Lower leg skin (tissue), 4 donors: ENCODE measurements around the gene WDR62. TPM values are rescaled to one million over a fixed set of nuclear protein-coding genes. Genes with fewer than 3 reads are reported as not detected.

Experiments used
- DNase-seq, 2 donors: peaks; one replicate each; pipeline ENCODE4 v3.0.0-alpha.2; 2019; ENCODE audit warnings: low spot score in 2 of 2
- H3K4me3 ChIP-seq: fragments of 200-600 bp; sonication (generic); 2 replicates; pipeline ENCODE4 v1.5.1; 2017; ENCODE audit warnings: mild to moderate bottlenecking, low read depth; ENCODE audit not compliant: poor library complexity, severe bottlenecking
- CTCF ChIP-seq, 3 donors: fragments of 450-650 bp; IDR thresholded peaks; one replicate each; pipeline ENCODE4 v1.5.1; 2016; ENCODE audit warnings: antibody characterized with exemption in 3 of 3, mild to moderate bottlenecking in 3 of 3, moderate library complexity in 2 of 3
- POLR2A ChIP-seq, 2 donors: fragments of 450-650 bp; IDR thresholded peaks; one replicate each; pipeline ENCODE4 v1.6.1; 2016 to 2017; ENCODE audit warnings: antibody characterized with exemption in 2 of 2, mild to moderate bottlenecking in 1 of 2, moderate library complexity in 1 of 2
- WGBS, 2 donors: methylation state at CpG; one replicate each; pipeline ENCODE4 v1.1.5; 2018; 5-methylcytosine and 5-hydroxymethylcytosine counted together
- intact Hi-C: fragments of 100-400 bp; cut with DNase I; formaldehyde crosslinking; loops from one replicate; pipeline ENCODE4 v1.15.0; 2023; ENCODE audit warnings: low total_unique reads
- total RNA-seq, 4 donors: library from RNA; depleted of rRNA; stranded (reverse); fragments of >200 nt; gene quantifications; one replicate each; pipeline ENCODE4 v1.1.0, GENCODE V29; 2016

Gene WDR62
- total RNA-seq, 4 donors from 2014 or later = 1.3 to 3.0 (median 2.3) TPM

- TF ChIP-seq CTCF (IDR thresholded peaks at IDR 0.05) = no peak
- no peak for TF ChIP-seq POLR2A (IDR thresholded peaks at IDR 0.05)
- 85 to 94% methylated on average over 16 to 17 of the region's 19 CpGs for WGBS, 2 donors
- DNase-seq = no peak
- intact Hi-C loops = no loop called here
- H3K4me3 ChIP-seq = no peak overlapping the region
Measured at GRCh38 chr19:36099166-36099785, 44.6 kb downstream of the WDR62 start.

- WGBS, 2 donors = 35 to 61% methylated on average over 5 of the region's 5 CpGs
- no peak for TF ChIP-seq POLR2A (IDR thresholded peaks at IDR 0.05)
- no peak for TF ChIP-seq CTCF (IDR thresholded peaks at IDR 0.05)
- intact Hi-C loops = no loop called here
- DNase-seq = no peak
- no peak overlapping the region for H3K4me3 ChIP-seq
Measured at GRCh38 chr19:36100476-36100875, 45.8 kb downstream of the WDR62 start.

GRCh38 chr19:36101550-36102327 lies 47.0 kb downstream of the WDR62 start:
- intact Hi-C loops = no loop called here
- WGBS, 2 donors = 47 to 73% methylated on average over 23 to 26 of the region's 27 CpGs
- TF ChIP-seq POLR2A (IDR thresholded peaks at IDR 0.05) = no peak
- TF ChIP-seq CTCF (IDR thresholded peaks at IDR 0.05) = no peak
- DNase-seq = peak in 1 of 2 donors; percentile 50
- H3K4me3 ChIP-seq = no peak overlapping the region

GRCh38 chr19:36103040-36103626 lies 48.4 kb downstream of the WDR62 start:
- H3K4me3 ChIP-seq = no peak overlapping the region
- TF ChIP-seq CTCF (IDR thresholded peaks at IDR 0.05) (no peak), POLR2A (IDR thresholded peaks at IDR 0.05) (no peak)
- 88 to 95% methylated on average over 17 to 23 of the region's 24 CpGs for WGBS, 2 donors
- DNase-seq = no peak
- intact Hi-C loops = no loop called here

GRCh38 chr19:36103842-36104552 lies 49.3 kb downstream of the WDR62 start:
- no peak for TF ChIP-seq POLR2A (IDR thresholded peaks at IDR 0.05)
- no peak for TF ChIP-seq CTCF (IDR thresholded peaks at IDR 0.05)
- no peak for DNase-seq
- WGBS, 2 donors = 85 to 91% methylated on average over 12 of the region's 12 CpGs
- intact Hi-C loops = no loop called here
- H3K4me3 ChIP-seq = no peak overlapping the region
